HepG2 (cell line): ENCODE measurements around the gene ASGR1. TPM values are rescaled to one million over a fixed set of nuclear protein-coding genes. Genes with fewer than 3 reads are reported as not detected.
A peak's percentile ranks its signal among the peaks of the same experiment; 100 is the strongest.

ENCODE experiments used
- NCOA2 ChIP-seq: sonication (generic); formaldehyde crosslinking; IDR thresholded peaks from 2 replicates; pipeline ENCODE4 v1.8.0; 2022; ENCODE audit warnings: inconsistent platforms
- NFE2L1 ChIP-seq: sonication (generic); formaldehyde crosslinking; IDR thresholded peaks from 2 replicates; pipeline ENCODE4 v1.4.0; 2020; ENCODE audit warnings: missing genetic modification reagents, mild to moderate bottlenecking, borderline replicate concordance
- POLR2AphosphoS5 ChIP-seq: IDR thresholded peaks from 2 replicates; pipeline ENCODE4 v1.6.1; 2012; ENCODE audit warnings: low read depth, low read length
- PRDM4 ChIP-seq: sonication (generic); formaldehyde crosslinking; IDR thresholded peaks from 2 replicates; pipeline ENCODE4 v1.9.0; 2021; ENCODE audit warnings: missing genetic modification reagents, borderline replicate concordance
- SCMH1 ChIP-seq: sonication (generic); formaldehyde crosslinking; IDR thresholded peaks from 2 replicates; pipeline ENCODE4 v1.9.0; 2021; ENCODE audit warnings: missing genetic modification reagents, mild to moderate bottlenecking, borderline replicate concordance
- UBTF ChIP-seq: sonication (generic); formaldehyde crosslinking; IDR thresholded peaks from 2 replicates; pipeline ENCODE4 v1.4.0; 2020; ENCODE audit warnings: mild to moderate bottlenecking, missing genetic modification reagents
- ZFP41 ChIP-seq: sonication (generic); formaldehyde crosslinking; IDR thresholded peaks from 2 replicates; pipeline ENCODE4 v1.4.0; 2020; ENCODE audit warnings: mild to moderate bottlenecking, missing genetic modification reagents, borderline replicate concordance
- ZNF142 ChIP-seq: sonication (generic); formaldehyde crosslinking; IDR thresholded peaks from 2 replicates; pipeline ENCODE4 v1.4.0; 2020; ENCODE audit warnings: missing genetic modification reagents
- polyA plus RNA-seq, 8 experiments: library from polyadenylated mRNA; depleted of rRNA in 3 of 8; stranded (reverse) in 7 of 8; unstranded in 1 of 8; fragments of >200 nt; fragmentation: Illumina TruSeq in 4 of 8; extraction: Trizol in 4 of 8; gene quantifications; 2 replicates each; pipeline versions ENCODE4 v1.2.1 to v1.2.3, GENCODE V29; 2011 to 2016; ENCODE audit warnings: low read depth in 4 of 8, missing spikeins in 1 of 8, mixed read lengths in 1 of 8; ENCODE audit not compliant: insufficient read depth in 1 of 8
- total RNA-seq, 5 experiments: library from RNA; depleted of rRNA; stranded (reverse); fragments of >200 nt; fragmentation: Illumina TruSeq; extraction: Trizol; gene quantifications; 2 replicates each; pipeline ENCODE4 v1.2.3, GENCODE V29; 2016; ENCODE audit warnings: low read depth in 1 of 5
- TF ChIP-seq, protein P1 (sequence below): sonication (generic); formaldehyde crosslinking; IDR thresholded peaks from 2 replicates; pipeline ENCODE4 v1.9.0; 2022; ENCODE audit warnings: low read depth, missing genetic modification reagents
- TF ChIP-seq, protein P2 (sequence below): sonication (generic); formaldehyde crosslinking; IDR thresholded peaks from 2 replicates; pipeline ENCODE4 v1.5.1; 2020; ENCODE audit warnings: mild to moderate bottlenecking, missing genetic modification reagents

The ASGR1 gene
- total and polyA plus RNA-seq, 2 of the 13 experiments (the other 11 are each of a cell fraction or from before 2014, with no cell fraction given): 353 to 796 TPM

DNA sequence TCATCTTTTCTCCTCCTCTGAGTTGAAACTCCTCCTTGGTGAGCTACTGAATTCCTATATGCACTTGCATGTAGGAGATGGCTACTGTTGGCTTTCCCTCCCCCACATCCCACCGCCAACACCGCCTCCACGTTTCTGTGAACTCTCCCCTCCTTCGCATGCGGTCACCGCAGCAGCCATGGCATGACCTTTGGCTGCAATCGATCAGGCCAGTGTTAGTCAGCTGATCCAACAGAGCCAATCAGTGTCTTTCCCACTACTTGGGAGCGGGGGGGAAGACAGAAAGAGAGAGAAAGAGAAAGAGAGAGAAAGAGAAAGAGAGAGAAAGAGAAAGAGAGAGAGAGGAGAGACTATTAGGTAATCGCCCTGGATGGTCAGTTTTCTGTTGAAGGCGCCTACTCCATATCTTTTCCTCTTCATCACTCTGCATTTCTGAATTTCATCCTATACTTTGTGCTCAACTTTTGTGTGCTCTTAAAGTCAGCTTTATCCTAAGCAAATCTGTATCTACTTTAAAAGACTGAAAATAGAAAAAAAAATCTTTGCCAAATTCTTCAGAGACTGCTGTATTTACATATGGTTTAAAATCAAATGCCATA, 22.7 kb downstream of the ASGR1 start (continued):
- TF ChIP-seq UBTF (CRISPR knock-in tag) (no peak), SCMH1 (no peak), ZNF142 (peak; percentile 88), PRDM4 (CRISPR knock-in tag) (no peak), ZFP41 (CRISPR knock-in tag) (peak; percentile 74; the same call in 1 of the 2 replicates), NFE2L1 (CRISPR knock-in tag) (no peak), NCOA2 (CRISPR knock-in tag) (peak; percentile 75), POLR2AphosphoS5 (no peak)
- TF ChIP-seq, protein P1, sequence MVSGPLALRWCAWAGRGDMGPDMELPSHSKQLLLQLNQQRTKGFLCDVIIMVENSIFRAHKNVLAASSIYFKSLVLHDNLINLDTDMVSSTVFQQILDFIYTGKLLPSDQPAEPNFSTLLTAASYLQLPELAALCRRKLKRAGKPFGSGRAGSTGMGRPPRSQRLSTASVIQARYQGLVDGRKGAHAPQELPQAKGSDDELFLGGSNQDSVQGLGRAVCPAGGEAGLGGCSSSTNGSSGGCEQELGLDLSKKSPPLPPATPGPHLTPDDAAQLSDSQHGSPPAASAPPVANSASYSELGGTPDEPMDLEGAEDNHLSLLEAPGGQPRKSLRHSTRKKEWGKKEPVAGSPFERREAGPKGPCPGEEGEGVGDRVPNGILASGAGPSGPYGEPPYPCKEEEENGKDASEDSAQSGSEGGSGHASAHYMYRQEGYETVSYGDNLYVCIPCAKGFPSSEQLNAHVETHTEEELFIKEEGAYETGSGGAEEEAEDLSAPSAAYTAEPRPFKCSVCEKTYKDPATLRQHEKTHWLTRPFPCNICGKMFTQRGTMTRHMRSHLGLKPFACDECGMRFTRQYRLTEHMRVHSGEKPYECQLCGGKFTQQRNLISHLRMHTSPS (CRISPR knock-in tag): peak; percentile 81
- TF ChIP-seq, protein P2, sequence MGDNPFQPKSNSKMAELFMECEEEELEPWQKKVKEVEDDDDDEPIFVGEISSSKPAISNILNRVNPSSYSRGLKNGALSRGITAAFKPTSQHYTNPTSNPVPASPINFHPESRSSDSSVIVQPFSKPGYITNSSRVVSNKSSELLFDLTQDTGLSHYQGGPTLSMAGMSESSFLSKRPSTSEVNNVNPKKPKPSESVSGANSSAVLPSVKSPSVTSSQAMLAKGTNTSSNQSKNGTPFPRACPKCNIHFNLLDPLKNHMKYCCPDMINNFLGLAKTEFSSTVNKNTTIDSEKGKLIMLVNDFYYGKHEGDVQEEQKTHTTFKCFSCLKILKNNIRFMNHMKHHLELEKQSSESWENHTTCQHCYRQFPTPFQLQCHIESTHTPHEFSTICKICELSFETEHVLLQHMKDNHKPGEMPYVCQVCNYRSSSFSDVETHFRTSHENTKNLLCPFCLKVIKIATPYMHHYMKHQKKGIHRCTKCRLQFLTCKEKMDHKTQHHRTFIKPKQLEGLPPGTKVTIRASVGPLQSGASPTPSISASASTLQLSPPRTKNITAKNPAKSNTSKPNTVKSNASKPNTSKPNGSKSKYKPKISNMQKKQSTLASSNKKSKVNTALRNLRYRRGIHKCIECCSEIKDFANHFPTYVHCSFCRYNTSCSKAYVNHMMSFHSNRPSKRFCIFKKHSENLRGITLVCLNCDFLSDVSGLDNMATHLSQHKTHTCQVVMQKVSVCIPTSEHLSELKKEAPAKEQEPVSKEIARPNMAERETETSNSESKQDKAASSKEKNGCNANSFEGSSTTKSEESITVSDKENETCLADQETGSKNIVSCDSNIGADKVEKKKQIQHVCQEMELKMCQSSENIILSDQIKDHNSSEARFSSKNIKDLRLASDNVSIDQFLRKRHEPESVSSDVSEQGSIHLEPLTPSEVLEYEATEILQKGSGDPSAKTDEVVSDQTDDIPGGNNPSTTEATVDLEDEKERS: peak; percentile 98
